HG03521 (cell line): ENCODE results near the gene SPEF2.
"Not testable (repeated sequence)": the region's sequence is repeated elsewhere in the genome, so short reads cannot be mapped to it uniquely, and the experiment has no call there.

Source experiments
- ATAC-seq: cut with Tn5 transposase; IDR thresholded peaks from one replicate; pipeline ENCODE4 v1.9.1; 2021; ENCODE audit warnings: mild to moderate bottlenecking, moderate library complexity; ENCODE audit not compliant: unreplicated experiment

The SPEF2 gene

DNA sequence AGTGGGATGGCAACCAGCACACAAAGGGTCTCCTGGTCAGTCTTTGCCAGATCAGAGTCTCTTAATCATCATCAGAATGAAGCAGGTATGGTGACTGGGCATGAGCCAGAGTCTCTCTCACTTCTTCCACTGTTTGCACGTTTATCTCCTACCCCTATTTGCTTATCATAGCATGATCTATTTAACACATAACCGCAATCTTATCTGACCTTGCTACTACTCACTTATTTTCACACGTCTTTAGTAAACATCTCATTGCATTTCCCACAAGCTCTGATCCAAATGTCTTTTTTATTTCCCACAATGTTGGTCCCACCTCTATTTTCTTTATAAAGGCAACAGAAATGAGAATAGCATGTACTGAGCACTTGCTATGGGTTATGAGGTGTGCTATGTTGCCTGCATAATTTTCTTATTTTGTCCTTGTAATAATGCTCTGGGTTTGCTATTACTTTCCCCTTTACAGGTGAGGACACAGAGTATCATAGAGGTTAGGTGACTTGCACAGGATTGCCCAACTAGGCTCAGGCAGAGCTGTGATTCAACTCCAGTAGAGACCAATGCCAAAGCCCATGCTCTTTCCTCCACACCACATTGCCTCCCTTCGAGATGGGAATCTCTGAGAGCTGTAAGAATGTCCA lies 199.3 kb downstream of the SPEF2 start:
- no peak for ATAC-seq

- ATAC-seq: no peak
Measured at GRCh38 chr5:35819026-35819425, 201.4 kb downstream of the SPEF2 start.

DNA sequence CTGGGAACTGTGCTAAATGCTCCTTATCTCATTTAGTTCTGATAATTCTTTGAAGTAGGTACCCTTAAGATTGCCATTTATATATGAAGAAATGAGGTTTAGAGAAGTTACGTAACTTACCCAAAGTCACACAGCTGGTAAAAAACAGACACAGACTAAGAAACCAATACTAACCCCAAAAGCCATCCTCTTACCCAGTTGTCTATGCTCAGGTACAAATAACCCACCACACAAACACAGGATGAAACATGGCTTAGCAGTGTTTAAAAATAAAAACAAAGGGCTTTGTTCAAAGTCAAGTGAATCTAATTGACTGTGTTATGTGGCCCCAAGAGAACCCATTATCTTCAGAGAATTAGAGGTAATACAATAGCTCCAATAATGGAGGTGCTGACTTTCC lies 202.0 kb downstream of the SPEF2 start:
- ATAC-seq: no peak

DNA sequence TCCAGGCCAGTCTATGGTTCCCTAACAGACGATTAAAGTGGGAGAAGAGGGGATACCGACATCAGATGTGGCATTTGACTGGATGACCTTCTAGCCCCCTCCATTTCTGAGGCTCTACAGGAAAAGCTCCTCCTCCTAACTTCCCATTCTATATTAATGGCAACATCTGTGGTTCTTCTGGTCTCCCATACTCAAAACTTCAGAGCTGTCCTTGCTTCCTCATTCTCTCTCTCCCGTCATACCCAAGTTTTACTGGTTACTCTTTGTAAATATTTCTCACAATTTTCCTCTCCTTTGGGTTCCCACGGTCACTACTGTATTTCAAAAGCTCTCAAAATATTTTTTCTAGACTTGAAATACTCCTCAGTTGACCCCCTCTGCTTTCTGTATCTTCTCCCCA lies 203.1 kb downstream of the SPEF2 start:
- no peak for ATAC-seq

- no peak for ATAC-seq
Measured at GRCh38 chr5:35821513-35821912, 203.8 kb downstream of the SPEF2 start.

- no peak for ATAC-seq
Measured at GRCh38 chr5:35822511-35822910, 204.8 kb downstream of the SPEF2 start.

DNA sequence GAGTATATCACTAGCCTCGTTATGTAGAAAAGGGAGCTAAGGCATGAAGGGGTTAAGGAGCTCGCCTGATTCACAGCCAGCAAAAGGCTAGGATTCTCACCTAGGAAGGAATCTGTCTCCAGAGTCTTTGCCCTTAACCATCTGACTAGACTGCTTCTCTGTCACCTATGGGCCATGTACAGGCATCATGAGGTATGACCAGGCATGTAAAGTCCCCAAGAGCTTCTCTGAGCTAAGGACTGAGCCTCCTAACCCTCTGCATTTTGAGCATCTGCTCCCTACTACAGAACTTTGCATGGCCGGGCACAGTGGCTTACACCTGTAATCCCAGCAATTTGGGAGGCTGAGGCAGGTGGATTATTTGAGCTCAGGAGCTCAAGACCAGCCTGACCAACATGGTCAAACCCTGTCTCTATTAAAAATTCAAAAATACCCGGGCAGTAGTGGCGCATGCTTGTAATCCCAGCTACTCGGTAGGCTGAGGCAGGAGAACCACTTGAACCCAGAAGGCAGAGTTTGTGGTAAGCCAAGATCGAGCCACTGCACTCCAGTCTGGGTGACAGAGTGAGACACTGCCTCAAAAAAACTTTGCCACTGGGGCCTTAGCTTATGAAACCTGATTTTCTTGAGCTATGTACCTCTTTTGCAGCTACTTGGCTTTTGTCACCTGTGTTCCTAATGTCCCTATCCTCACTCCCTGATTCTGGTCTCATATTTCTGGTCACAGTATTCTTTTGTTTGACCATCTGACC lies 205.9 kb downstream of the SPEF2 start:
- no peak for ATAC-seq

GRCh38 chr5:35826056-35826455 lies 208.4 kb downstream of the SPEF2 start:
- no peak for ATAC-seq

- no peak for ATAC-seq
Measured at GRCh38 chr5:35826554-35826953, 208.9 kb downstream of the SPEF2 start.

DNA sequence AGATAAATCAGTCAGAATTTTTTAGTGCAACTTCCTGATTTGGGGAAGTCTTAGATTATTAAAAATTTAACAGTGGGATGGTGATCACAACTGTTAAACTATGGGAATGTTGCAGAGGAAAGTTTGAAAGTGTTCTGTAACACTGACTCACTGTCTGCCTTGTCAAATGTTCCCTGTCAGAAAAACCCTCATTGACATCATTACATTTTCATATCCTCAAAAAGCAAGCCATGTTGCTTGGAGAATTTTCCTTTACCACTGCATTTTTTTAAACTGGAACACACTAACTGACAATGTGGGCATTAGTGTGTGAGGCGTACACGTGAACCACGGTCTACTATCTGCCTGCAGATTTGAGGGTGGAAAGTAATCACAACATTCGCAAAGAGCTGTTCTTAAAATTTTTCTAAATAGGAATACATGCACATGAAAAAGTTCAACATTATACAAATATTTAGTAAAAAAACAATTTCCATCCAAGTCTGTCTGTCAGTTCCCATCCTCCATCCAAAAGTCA lies 210.5 kb downstream of the SPEF2 start:
- no peak for ATAC-seq

DNA sequence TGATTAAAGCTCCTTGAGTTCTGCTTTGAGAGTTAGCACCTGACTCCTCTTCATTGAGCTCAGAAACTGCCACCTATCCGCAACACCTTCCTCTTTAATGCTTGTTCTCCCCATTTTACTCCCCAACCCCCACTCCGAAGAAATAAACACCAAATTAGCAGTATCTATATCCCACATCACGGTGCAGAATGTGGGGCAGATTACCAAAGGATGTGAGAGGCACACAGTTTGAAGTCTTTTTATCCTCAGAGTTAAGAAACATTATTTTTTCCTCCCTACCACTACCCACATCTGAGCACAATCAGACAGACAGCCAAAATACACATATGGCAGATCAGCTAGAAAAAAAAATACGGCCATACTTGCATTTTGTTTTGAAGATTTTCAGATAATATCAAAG lies 212.9 kb downstream of the SPEF2 start:
- no peak for ATAC-seq

DNA sequence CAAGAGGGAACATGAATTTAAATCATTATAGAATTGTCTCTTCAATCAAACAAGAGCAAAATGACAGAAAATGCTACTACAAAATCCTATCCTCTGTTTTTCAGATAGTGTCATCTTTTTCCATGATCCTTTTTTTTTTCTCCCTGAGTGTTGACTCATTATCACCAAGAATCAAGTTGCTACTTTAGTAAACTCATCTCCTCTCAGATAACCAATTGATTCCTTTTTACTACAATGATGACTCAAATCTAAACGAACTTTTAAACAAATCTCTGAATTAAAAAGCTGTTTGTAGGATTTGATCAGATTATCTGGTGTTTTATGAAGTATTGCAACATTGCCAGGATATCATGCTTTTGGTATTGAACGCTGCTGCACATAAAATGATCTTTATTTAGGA lies 215.1 kb downstream of the SPEF2 start:
- no peak for ATAC-seq

DNA sequence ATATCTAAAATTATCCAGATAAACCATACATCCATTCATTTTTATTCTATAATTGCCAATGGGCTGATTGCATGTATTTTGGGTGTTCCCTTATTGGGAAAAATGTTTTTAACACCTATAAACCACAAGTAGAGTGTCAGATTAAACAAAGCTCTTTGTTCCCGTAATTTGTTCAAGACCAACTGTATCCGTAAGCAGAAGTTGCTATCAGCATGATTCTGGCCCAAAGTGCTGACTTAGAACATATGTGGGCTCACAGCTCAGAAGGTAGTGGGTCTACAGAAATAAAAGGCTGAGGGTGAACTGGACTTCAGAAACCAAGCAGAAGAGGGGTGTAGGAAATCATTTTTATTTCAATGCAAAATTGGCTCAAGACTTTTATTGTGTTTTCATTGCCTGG lies 215.6 kb downstream of the SPEF2 start:
- ATAC-seq: no peak

DNA sequence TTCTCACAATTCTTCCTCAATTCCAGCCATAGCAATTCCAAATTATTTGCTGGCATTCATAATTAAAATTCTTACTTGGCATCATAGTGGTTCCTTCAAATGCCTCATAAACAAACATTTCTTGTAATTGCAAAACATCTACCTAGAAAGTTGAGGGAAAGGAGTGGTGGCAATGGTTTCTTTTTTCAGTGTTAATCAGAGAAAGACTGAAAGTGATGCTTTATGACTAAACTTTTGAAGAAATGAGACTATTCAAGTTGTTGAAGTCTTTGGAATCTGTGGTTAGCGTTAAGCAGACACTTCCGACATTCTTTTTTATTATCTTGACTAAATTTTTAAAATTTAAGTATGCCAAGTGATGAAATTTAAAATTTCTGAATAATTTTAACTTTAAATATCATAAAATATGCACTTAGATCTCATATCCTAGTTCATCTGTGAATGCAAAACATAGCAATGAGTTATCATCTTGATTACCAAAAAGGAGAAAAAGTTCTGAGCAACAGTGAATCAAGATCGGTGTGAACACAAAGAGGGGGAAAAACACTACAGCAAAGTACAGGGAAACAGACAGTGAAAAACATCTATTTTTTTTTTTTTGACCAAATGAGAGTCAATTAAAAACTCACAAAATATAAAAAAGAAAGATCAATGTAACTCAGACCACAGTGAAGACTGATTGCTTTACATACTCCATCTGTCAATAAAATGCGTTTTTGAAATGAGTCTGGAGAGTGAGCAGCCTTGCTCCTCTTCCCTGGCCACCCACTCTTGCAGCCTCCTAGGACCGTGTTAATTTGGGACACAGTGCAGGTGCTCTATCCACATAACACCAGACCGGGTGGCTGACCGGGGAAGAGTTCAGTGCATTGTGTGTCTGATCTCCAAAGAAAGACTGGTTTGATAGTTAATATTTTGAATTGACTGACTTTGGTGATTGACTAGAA lies 218.4 kb downstream of the SPEF2 start:
- no peak for ATAC-seq

GRCh38 chr5:35838370-35839042 lies 220.8 kb downstream of the SPEF2 start:
- no peak for ATAC-seq

- no peak for ATAC-seq
Measured at GRCh38 chr5:35842856-35843255, 225.2 kb downstream of the SPEF2 start.

- ATAC-seq: not testable (repeated sequence)
Measured at GRCh38 chr5:35845508-35845907, 227.8 kb downstream of the SPEF2 start.

DNA sequence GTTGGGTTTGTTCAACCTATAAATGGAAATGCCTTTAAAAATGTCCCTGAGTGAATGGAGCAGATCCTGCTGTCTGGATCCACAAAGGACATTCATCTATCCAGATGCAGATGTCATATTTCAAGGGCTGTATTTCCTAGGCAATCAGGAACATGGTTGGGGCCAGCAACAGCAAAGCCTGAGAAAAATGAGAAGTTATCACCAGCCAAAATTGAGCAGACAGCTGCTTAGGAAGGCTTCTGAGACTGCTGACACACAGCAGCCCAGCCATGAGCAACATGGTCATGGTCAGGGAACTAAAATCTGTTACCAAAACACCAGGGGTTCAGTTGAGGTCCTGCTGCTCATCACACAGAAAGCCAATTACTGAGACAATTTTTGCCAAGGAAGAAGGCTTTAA lies 229.8 kb downstream of the SPEF2 start:
- ATAC-seq: no peak

DNA sequence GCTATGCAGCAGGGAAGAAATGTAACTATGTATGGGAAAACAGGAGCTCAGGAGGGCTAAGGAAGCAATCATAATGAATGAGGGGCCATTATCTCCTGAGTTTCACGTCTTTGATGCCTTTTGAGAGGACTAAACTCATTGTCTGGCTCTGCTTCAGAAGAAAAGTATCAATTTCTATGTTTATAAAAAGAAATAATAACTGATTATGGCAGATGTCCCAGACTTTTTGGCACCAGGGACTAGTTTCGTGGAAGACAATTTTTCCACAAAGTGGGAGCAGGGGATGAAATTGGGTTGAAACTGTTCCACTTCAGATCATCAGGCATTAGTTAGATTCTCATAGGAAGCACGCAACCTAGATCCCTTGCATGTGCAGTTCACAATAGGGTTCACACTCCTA lies 230.3 kb downstream of the SPEF2 start:
- ATAC-seq: no peak

- no peak for ATAC-seq
Measured at GRCh38 chr5:35849860-35850259, 232.2 kb downstream of the SPEF2 start.
